H9 (cell line): Measurements from ENCODE around the gene ZNF304. TPM values are rescaled to one million over a fixed set of nuclear protein-coding genes. Genes with fewer than 3 reads are reported as not detected.

Experiments
- DNase-seq: peaks from one replicate; pipeline ENCODE4 v3.0.0-alpha.2; 2017
- H2AFZ ChIP-seq: one replicate; pipeline ENCODE4 v1.6.1; 2013; ENCODE audit warnings: mild to moderate bottlenecking, low read length, control low read depth, moderate library complexity
- H2AK5ac ChIP-seq: 2 replicates; pipeline ENCODE4 v1.6.1; 2013; ENCODE audit warnings: low read length, control low read depth, mixed read lengths; ENCODE audit not compliant: insufficient read length
- H2BK120ac ChIP-seq: one replicate; pipeline ENCODE4 v1.6.1; 2013; ENCODE audit warnings: low read depth, mild to moderate bottlenecking, low read length, control low read depth, inconsistent platforms; ENCODE audit not compliant: poor library complexity, severe bottlenecking
- H2BK12ac ChIP-seq: 2 replicates; pipeline ENCODE4 v1.6.1; 2013; ENCODE audit warnings: low read length, control low read depth, mixed read lengths, low read depth; ENCODE audit not compliant: insufficient read length
- H2BK15ac ChIP-seq: 2 replicates; pipeline ENCODE4 v1.6.1; 2013; ENCODE audit warnings: low read depth, low read length, control low read depth
- H2BK20ac ChIP-seq: one replicate; pipeline ENCODE4 v1.6.1; 2013; ENCODE audit warnings: low read depth, mild to moderate bottlenecking, low read length, control low read depth, inconsistent platforms; ENCODE audit not compliant: poor library complexity, severe bottlenecking
- H2BK5ac ChIP-seq: 2 replicates; pipeline ENCODE4 v1.6.1; 2013; ENCODE audit warnings: low read length, control low read depth, mixed read lengths; ENCODE audit not compliant: insufficient read length
- H3K14ac ChIP-seq: 2 replicates; pipeline ENCODE4 v1.6.1; 2013; ENCODE audit warnings: low read length, control low read depth; ENCODE audit not compliant: insufficient read depth
- H3K18ac ChIP-seq: 2 replicates; pipeline ENCODE4 v1.6.1; 2013; ENCODE audit warnings: low read depth, mild to moderate bottlenecking, mixed read lengths, low read length, control low read depth; ENCODE audit not compliant: insufficient read length
- H3K23ac ChIP-seq: 2 replicates; pipeline ENCODE4 v1.6.1; 2013; ENCODE audit warnings: low read length, control low read depth, mixed read lengths, low read depth; ENCODE audit not compliant: insufficient read length
- H3K23me2 ChIP-seq: 2 replicates; pipeline ENCODE4 v1.6.1; 2013; ENCODE audit warnings: low read depth, mild to moderate bottlenecking, mixed read lengths, low read length, control low read depth; ENCODE audit not compliant: insufficient read length, poor library complexity, severe bottlenecking
- H3K27ac ChIP-seq: 2 replicates; pipeline ENCODE4 v1.5.1; 2013; ENCODE audit warnings: low read length, control low read depth, mixed read lengths, low read depth; ENCODE audit not compliant: insufficient read length
- H3K27me3 ChIP-seq: 2 replicates; pipeline ENCODE4 v1.6.1; 2013; ENCODE audit warnings: low read length, control low read depth, inconsistent platforms; ENCODE audit not compliant: insufficient read depth
- H3K4ac ChIP-seq: 2 replicates; pipeline ENCODE4 v1.6.1; 2013; ENCODE audit warnings: low read depth, mild to moderate bottlenecking, control low read depth, inconsistent platforms, low read length, moderate library complexity
- H3K4me1 ChIP-seq: 2 replicates; pipeline ENCODE4 v1.6.1; 2013; ENCODE audit warnings: low read length, control low read depth, inconsistent platforms; ENCODE audit not compliant: insufficient read depth
- H3K4me2 ChIP-seq: 2 replicates; pipeline ENCODE4 v1.6.1; 2013; ENCODE audit warnings: low read length, control low read depth, mixed read lengths; ENCODE audit not compliant: insufficient read length, insufficient read depth
- H3K56ac ChIP-seq: 2 replicates; pipeline ENCODE4 v1.6.1; 2013; ENCODE audit warnings: low read depth, mild to moderate bottlenecking, mixed read lengths, low read length, control low read depth; ENCODE audit not compliant: insufficient read length
- H3K79me1 ChIP-seq: 2 replicates; pipeline ENCODE4 v1.6.1; 2013; ENCODE audit warnings: low read depth, mild to moderate bottlenecking, moderate library complexity, low read length, control low read depth, inconsistent platforms; ENCODE audit not compliant: insufficient read depth, poor library complexity, severe bottlenecking
- H3K79me2 ChIP-seq: 2 replicates; pipeline ENCODE4 v1.6.1; 2013; ENCODE audit warnings: low read length, control low read depth, inconsistent platforms; ENCODE audit not compliant: insufficient read depth
- H3K9ac ChIP-seq: 2 replicates; pipeline ENCODE4 v1.6.1; 2013; ENCODE audit warnings: low read length, control low read depth, mixed read lengths; ENCODE audit not compliant: insufficient read length; ENCODE audit errors: extremely low read depth
- H3K9me3 ChIP-seq: one replicate; pipeline ENCODE4 v1.6.1; 2013; ENCODE audit warnings: low read depth, low read length, inconsistent platforms; ENCODE audit not compliant: control insufficient read depth
- H3T11ph ChIP-seq: one replicate; pipeline ENCODE4 v1.6.1; 2013; ENCODE audit warnings: mild to moderate bottlenecking, low read length, control low read depth, inconsistent platforms
- H4K20me1 ChIP-seq: one replicate; pipeline ENCODE4 v1.6.1; 2013; ENCODE audit not compliant: control insufficient read depth, insufficient read length, insufficient read depth
- H4K5ac ChIP-seq: 2 replicates; pipeline ENCODE4 v1.6.1; 2013; ENCODE audit warnings: low read depth, mild to moderate bottlenecking, mixed read lengths, low read length, control low read depth; ENCODE audit not compliant: insufficient read length
- H4K8ac ChIP-seq: replicated peaks from 2 replicates; pipeline ENCODE4 v1.6.1; 2013; ENCODE audit warnings: low read length, control low read depth, mixed read lengths, low read depth; ENCODE audit not compliant: insufficient read length
- H4K91ac ChIP-seq: 2 replicates; pipeline ENCODE4 v1.6.1; 2013; ENCODE audit warnings: low read depth, mild to moderate bottlenecking, moderate library complexity, mixed read lengths, low read length, control low read depth; ENCODE audit not compliant: insufficient read length
- H3K27ac Mint-ChIP-seq, 3 experiments: 2 replicates in 2 of 3; 3 replicates in 1 of 3; pipeline ENCODE4 v1.8.0; 2020 to 2021; ENCODE audit warnings: mixed read lengths in 3 of 3, mild to moderate bottlenecking in 1 of 3, moderate library complexity in 1 of 3
- H3K27me3 Mint-ChIP-seq: 2 replicates; pipeline ENCODE4 v1.8.0; 2021; ENCODE audit warnings: low read depth, mild to moderate bottlenecking, moderate library complexity, mixed read lengths
- H3K36me3 Mint-ChIP-seq, 3 experiments: 2 replicates in 2 of 3; 3 replicates in 1 of 3; pipeline ENCODE4 v1.8.0; 2020 to 2021; ENCODE audit warnings: low read depth in 3 of 3, mixed read lengths in 3 of 3; ENCODE audit not compliant: insufficient read depth in 1 of 3
- H3K4me1 Mint-ChIP-seq, 2 experiments: 2 replicates each; pipeline ENCODE4 v1.8.0; 2020; ENCODE audit warnings: mixed read lengths in 2 of 2
- H3K4me3 Mint-ChIP-seq, 2 experiments: 2 replicates in 1 of 2; 3 replicates in 1 of 2; pipeline ENCODE4 v1.8.0; 2020 to 2021; ENCODE audit warnings: mild to moderate bottlenecking in 2 of 2, mixed read lengths in 2 of 2, moderate library complexity in 1 of 2
- H3K9me3 Mint-ChIP-seq, 2 experiments: 2 replicates in 1 of 2; 3 replicates in 1 of 2; pipeline ENCODE4 v1.8.0; 2020; ENCODE audit warnings: mild to moderate bottlenecking in 2 of 2, mixed read lengths in 2 of 2, moderate library complexity in 1 of 2
- CTCF ChIP-seq: fragments of 200-600 bp; sonication (generic); conservative IDR thresholded peaks from 3 replicates; pipeline ENCODE4 v1.8.0; 2021; ENCODE audit warnings: antibody characterized with exemption, mild to moderate bottlenecking
- WGBS: extraction: QIAGEN DNeasy Blood & Tissue Kit; methylation state at CpG from one replicate; pipeline ENCODE4 v1.1.7; 2013; ENCODE audit warnings: missing lambda C conversion rate, low lambda C conversion rate, mixed read lengths; ENCODE audit not compliant: insufficient read length; ENCODE audit errors: extremely low coverage; 5-methylcytosine and 5-hydroxymethylcytosine counted together
- total RNA-seq: library from RNA; stranded (reverse); gene quantifications from 2 replicates; pipeline ENCODE4 v1.2.1, GENCODE V29; 2021

Gene ZNF304
- total RNA-seq, 1 experiment from 2014 or later = 13.5 TPM

GRCh38 chr19:57389730-57390598 is 38.9 kb downstream of the ZNF304 start, which contains the start of gene ZNF548:
TSS of gene ZNF548 (plus strand) at chr19:57389854. CDS start at chr19:57390100, 246 bp downstream.
- Histone ChIP-seq H3K4me2 (peak within 1 kb of the TSS; percentile 89), H4K5ac (no peak within 1 kb of the TSS), H3K9me3 (no peaks in the 10 kb centered on the region), H3K27me3 (no peaks in the 10 kb centered on the region), H4K91ac (no peak within 1 kb of the TSS), H3K18ac (peak within 1 kb of the TSS; percentile 45), H2BK20ac (no peak within 1 kb of the TSS), H2BK15ac (no peak within 1 kb of the TSS), H2BK12ac (no peak within 1 kb of the TSS), H4K8ac (no peak within 1 kb of the TSS), H3K56ac (no peak within 1 kb of the TSS), H2BK120ac (no peak within 1 kb of the TSS), H3K4me1 (no peaks in the 10 kb centered on the region), H3K23me2 (peaks cover 6% of the 10 kb centered on the region), H3K27ac (no peak within 1 kb of the TSS), H4K20me1 (no peaks in the 10 kb centered on the region), H2AFZ (peak within 1 kb of the TSS; percentile 52), H3K9ac (peak within 1 kb of the TSS; percentile 77), H3T11ph (no peak within 1 kb of the TSS), H3K79me1 (no peaks in the 10 kb centered on the region), H2AK5ac (no peak within 1 kb of the TSS), H3K79me2 (peaks cover 10% of the 10 kb centered on the region; the same call in 1 of the 2 replicates), H3K4ac (no peak within 1 kb of the TSS), H3K23ac (no peak within 1 kb of the TSS), H3K14ac (peak within 1 kb of the TSS; percentile 28; the same call in 1 of the 2 replicates), H2BK5ac (no peak within 1 kb of the TSS)
- TF ChIP-seq CTCF = peak; percentile 27; the same call in 2 of the 3 replicates
- H3K27me3 Mint-ChIP-seq = peaks cover 16% of the 10 kb centered on the region
- peak within 1 kb of the TSS; percentile 92 to 96 for H3K4me3 Mint-ChIP-seq
- peak within 1 kb of the TSS; percentile 42 to 98 (median 96); a peak in 5 of 7 replicates for H3K27ac Mint-ChIP-seq
- no peaks in the 10 kb centered on the region for H3K9me3 Mint-ChIP-seq
- peaks cover 0 to 5% (median 2%) of the 10 kb centered on the region in 3 experiments; a peak in 2 of 7 replicates for H3K36me3 Mint-ChIP-seq
- peaks cover 13% of the 10 kb centered on the region in 2 experiments for H3K4me1 Mint-ChIP-seq
- DNase-seq = peak; percentile 100
- no CpG with 5 or more reads among the region's 50 CpGs for WGBS
